KMS-11 (cell line): Measurements from ENCODE around the gene PNKP.

ENCODE experiments used
- H2AFZ ChIP-seq: fragments of 200-600 bp; sonication (generic); 2 replicates; pipeline ENCODE4 v1.6.1; 2016; ENCODE audit warnings: antibody characterized with exemption, mixed run types, low read depth
- H3K27ac ChIP-seq: fragments of 200-600 bp; sonication (generic); 2 replicates; pipeline ENCODE4 v1.6.1; 2016; ENCODE audit warnings: mild to moderate bottlenecking, mixed run types
- H3K27me3 ChIP-seq: fragments of 200-600 bp; sonication (generic); 2 replicates; pipeline ENCODE4 v1.6.1; 2017; ENCODE audit warnings: mild to moderate bottlenecking, low read depth, mixed run types, moderate library complexity; ENCODE audit not compliant: insufficient read depth
- H3K36me3 ChIP-seq: fragments of 200-600 bp; sonication (generic); 2 replicates; pipeline ENCODE4 v1.6.1; 2017; ENCODE audit warnings: mild to moderate bottlenecking, mixed run types; ENCODE audit not compliant: insufficient read depth
- H3K4me1 ChIP-seq: fragments of 200-600 bp; sonication (generic); 2 replicates; pipeline ENCODE4 v1.6.1; 2016; ENCODE audit warnings: mild to moderate bottlenecking, low read depth, mixed run types; ENCODE audit not compliant: poor library complexity, severe bottlenecking
- H3K4me2 ChIP-seq: fragments of 200-600 bp; sonication (generic); 2 replicates; pipeline ENCODE4 v1.7.0; 2016; ENCODE audit warnings: mild to moderate bottlenecking, mixed run types
- H3K4me3 ChIP-seq: fragments of 200-600 bp; sonication (generic); IDR thresholded peaks from 2 replicates; pipeline ENCODE4 v1.6.1; 2017; ENCODE audit warnings: low read depth, low read length, mixed read lengths; ENCODE audit not compliant: insufficient read depth
- H3K79me2 ChIP-seq: fragments of 200-600 bp; sonication (generic); 2 replicates; pipeline ENCODE4 v1.6.1; 2016; ENCODE audit warnings: low read depth, mixed run types; ENCODE audit not compliant: insufficient read depth
- H3K9ac ChIP-seq: fragments of 200-600 bp; sonication (generic); 2 replicates; pipeline ENCODE4 v1.6.1; 2016; ENCODE audit warnings: mild to moderate bottlenecking, mixed run types
- H4K20me1 ChIP-seq: fragments of 200-600 bp; sonication (generic); 2 replicates; pipeline ENCODE4 v1.6.1; 2016; ENCODE audit warnings: mild to moderate bottlenecking, mixed run types; ENCODE audit not compliant: insufficient read depth
- CTCF ChIP-seq: fragments of 200-600 bp; sonication (generic); conservative IDR thresholded peaks from 2 replicates; pipeline ENCODE4 v1.6.1; 2017; ENCODE audit warnings: low read depth, mild to moderate bottlenecking, antibody characterized with exemption, low read length, moderate library complexity, mixed read lengths

Gene PNKP

GRCh38 chr19:49877879-49878743 lies 10.7 kb upstream of the PNKP start:
- H4K20me1 ChIP-seq = no peaks in the 10 kb centered on the region
- no peak overlapping the region for H3K4me3 ChIP-seq
- peak overlapping the region; percentile 88 for H3K4me2 ChIP-seq
- H3K27me3 ChIP-seq = no peaks in the 10 kb centered on the region
- peak overlapping the region; percentile 94 for H3K27ac ChIP-seq
- no peaks in the 10 kb centered on the region; the same call in 1 of the 2 replicates for H3K36me3 ChIP-seq
- no peak for TF ChIP-seq CTCF
- H3K9ac ChIP-seq = peak overlapping the region; percentile 94
- peaks cover 23% of the 10 kb centered on the region for H3K79me2 ChIP-seq
- H3K4me1 ChIP-seq = peaks cover 20% of the 10 kb centered on the region
- peak overlapping the region; percentile 75 for H2AFZ ChIP-seq

DNA sequence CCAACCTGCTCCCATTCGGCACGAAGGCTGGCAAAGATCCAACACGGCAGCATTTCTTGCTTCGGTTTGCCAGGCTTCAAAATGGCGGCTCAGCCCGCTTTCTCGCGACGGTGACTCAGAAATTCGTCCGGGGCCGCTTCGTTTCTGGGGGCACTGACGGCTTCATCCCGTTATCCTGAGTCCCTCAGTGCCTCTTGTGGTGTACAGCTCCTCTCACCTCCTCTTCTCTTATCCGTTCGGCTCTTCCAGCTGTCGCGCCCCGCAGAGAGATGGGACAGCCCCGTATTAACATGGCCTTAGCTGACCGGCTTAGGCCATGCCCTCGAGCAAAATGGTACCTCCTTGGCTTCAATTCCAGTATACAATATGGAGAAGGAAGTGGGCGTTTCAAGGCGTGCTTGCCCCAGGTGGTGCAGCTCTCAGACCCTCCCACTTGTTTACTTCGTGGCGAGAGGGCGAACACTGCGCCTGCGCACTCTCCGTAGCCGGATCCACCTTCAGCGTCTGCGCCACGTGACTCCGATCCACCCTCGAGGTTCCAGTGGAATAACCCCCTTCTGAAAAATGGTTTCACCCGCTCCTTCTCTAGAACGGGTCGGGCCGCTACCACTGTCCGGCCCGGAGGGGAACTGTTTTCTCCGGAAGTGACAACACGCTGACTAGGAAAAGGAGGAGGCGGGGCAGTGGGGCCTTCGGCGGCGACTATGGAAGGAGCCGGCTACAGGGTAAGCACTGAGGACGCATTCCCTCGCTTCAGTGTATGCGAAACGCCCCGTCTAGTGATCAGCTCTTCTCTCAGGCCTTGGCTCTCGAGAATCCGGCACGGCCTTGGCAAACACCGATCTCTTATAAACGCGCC lies 9.9 kb upstream of the PNKP start, which contains the start of the genes AKT1S1 and TBC1D17:
TSS of gene AKT1S1 (minus strand) at position 336 of the 859 bp plus-strand sequence. CDS start 4,060 bp downstream, outside the sequence.
TSS of gene TBC1D17 (plus strand) at position 683 of the 859 bp plus-strand sequence. CDS start at position 705, 22 bp downstream.
- H3K9ac ChIP-seq = peak within 1 kb of the TSS; percentile 94
- H3K79me2 ChIP-seq = peaks cover 23% of the 10 kb centered on the region
- H4K20me1 ChIP-seq = no peaks in the 10 kb centered on the region
- TF ChIP-seq CTCF = no peak
- peak within 1 kb of the TSS; percentile 88 for H3K4me2 ChIP-seq
- no peak within 1 kb of the TSS for H3K4me3 ChIP-seq
- H2AFZ ChIP-seq = peak within 1 kb of the TSS; percentile 75
- no peaks in the 10 kb centered on the region for H3K27me3 ChIP-seq
- H3K27ac ChIP-seq = peak within 1 kb of the TSS; percentile 94
- H3K36me3 ChIP-seq = no peaks in the 10 kb centered on the region
- peaks cover 20% of the 10 kb centered on the region for H3K4me1 ChIP-seq

- no peak for TF ChIP-seq CTCF
- Histone ChIP-seq H3K79me2 (peaks cover 23% of the 10 kb centered on the region), H3K4me1 (peaks cover 20% of the 10 kb centered on the region)
Measured at GRCh38 chr19:49876422-49877019, 9.1 kb upstream of the PNKP start.

DNA sequence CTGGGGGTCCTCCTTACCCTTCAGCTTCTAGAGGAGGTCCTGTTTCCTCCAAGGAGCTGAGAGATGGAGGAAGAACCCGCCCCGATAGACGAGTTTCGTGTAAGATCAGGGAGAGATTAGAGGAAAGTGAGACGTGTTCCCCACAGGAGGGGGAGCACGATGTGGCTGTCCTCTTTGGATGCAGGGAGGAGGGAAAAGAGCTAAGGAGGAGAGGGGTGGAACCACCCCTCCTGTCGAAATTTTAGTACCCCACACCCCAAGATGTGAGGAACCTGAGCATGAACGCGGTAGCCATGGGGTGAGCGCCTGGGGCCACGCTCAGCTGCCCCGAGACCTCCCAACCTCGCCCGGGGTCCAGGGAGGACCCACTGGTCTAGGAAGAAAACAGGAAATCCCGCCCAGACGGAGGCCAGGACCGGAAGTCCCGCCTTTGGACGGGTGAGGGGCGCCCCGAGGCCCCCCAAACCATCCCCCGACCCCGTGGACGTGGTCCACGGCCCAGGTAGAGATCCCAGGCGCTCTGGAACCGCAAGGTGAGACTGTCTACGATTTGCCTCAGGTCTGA lies 8.6 kb upstream of the PNKP start:
- H3K27ac ChIP-seq = peak overlapping the region; percentile 94
- TF ChIP-seq CTCF = no peak
- H3K27me3 ChIP-seq = no peaks in the 10 kb centered on the region
- H4K20me1 ChIP-seq = no peaks in the 10 kb centered on the region
- peak overlapping the region; percentile 67 for H2AFZ ChIP-seq
- peaks cover 23% of the 10 kb centered on the region for H3K79me2 ChIP-seq
- H3K4me3 ChIP-seq = no peak overlapping the region
- peaks cover 21% of the 10 kb centered on the region for H3K4me1 ChIP-seq
- H3K36me3 ChIP-seq = no peaks in the 10 kb centered on the region
- peak overlapping the region; percentile 81 for H3K4me2 ChIP-seq
- peak overlapping the region; percentile 94 for H3K9ac ChIP-seq

More at GRCh38 chr19:49876422-49877019, 9.1 kb upstream of the PNKP start:
- no peak overlapping the region for H3K4me3 ChIP-seq
- H2AFZ ChIP-seq = peak overlapping the region; percentile 67
- H3K27ac ChIP-seq = peak overlapping the region; percentile 94
- H3K36me3 ChIP-seq = no peaks in the 10 kb centered on the region
- H3K27me3 ChIP-seq = no peaks in the 10 kb centered on the region
- peak overlapping the region; percentile 94 for H3K9ac ChIP-seq
- peak overlapping the region; percentile 81 for H3K4me2 ChIP-seq
- no peaks in the 10 kb centered on the region for H4K20me1 ChIP-seq
